Activated effector memory CD4-positive, alpha-beta T cell treated with anti-CD3 and anti-CD28 coated beads, Interleukin-2, amount 50 U/mL, for 16 hours (primary cell): ENCODE data around the gene STPG4.

Experiments
- DNase-seq: peaks from one replicate; pipeline ENCODE4 v3.0.0-alpha.2; 2020

Gene STPG4

GRCh38 chr2:47049502-47049901 is 105.6 kb downstream of the STPG4 start:
- DNase-seq: no peak

- DNase-seq: no peak
These were observed 106.2 kb downstream of the STPG4 start for GRCh38 chr2:47048801-47049480.

GRCh38 chr2:47046271-47046670 is 108.8 kb downstream of the STPG4 start:
- no peak for DNase-seq

GRCh38 chr2:47043891-47044239 is 111.2 kb downstream of the STPG4 start:
- no peak for DNase-seq

GRCh38 chr2:47043142-47043890 is 111.8 kb downstream of the STPG4 start:
- DNase-seq: no peak

- no peak for DNase-seq
These were observed 113.0 kb downstream of the STPG4 start for GRCh38 chr2:47041891-47042684.

- DNase-seq: no peak
These were observed 114.0 kb downstream of the STPG4 start for GRCh38 chr2:47041063-47041462.

- no peak for DNase-seq
These were observed 114.5 kb downstream of the STPG4 start for GRCh38 chr2:47040651-47041050.

GRCh38 chr2:47039913-47040562 is 115.1 kb downstream of the STPG4 start:
- DNase-seq: no peak

- DNase-seq: no peak
These were observed 115.6 kb downstream of the STPG4 start for GRCh38 chr2:47039489-47039870.

GRCh38 chr2:47038656-47039488 is 116.2 kb downstream of the STPG4 start:
- no peak for DNase-seq

- DNase-seq: no peak
These were observed 117.4 kb downstream of the STPG4 start for GRCh38 chr2:47037678-47038077.
